ENCODE results near the gene MASTL.

- TF ChIP-seq CTCF (IDR thresholded peaks at IDR 0.05; ENCODE audit: poor library complexity) = no peak
- TF ChIP-seq EZH2 (IDR thresholded peaks at IDR 0.05; ENCODE audit: borderline replicate concordance) = no peak
- TF ChIP-seq EZH2phosphoT487 (IDR thresholded peaks at IDR 0.05; ENCODE audit: low read depth, severe bottlenecking, unreplicated experiment) = no peak
Measured at GRCh38 chr10:27192284-27192683, 37.1 kb downstream of the MASTL start.
